ENCODE data around the gene IFT57.

The IFT57 gene

DNA sequence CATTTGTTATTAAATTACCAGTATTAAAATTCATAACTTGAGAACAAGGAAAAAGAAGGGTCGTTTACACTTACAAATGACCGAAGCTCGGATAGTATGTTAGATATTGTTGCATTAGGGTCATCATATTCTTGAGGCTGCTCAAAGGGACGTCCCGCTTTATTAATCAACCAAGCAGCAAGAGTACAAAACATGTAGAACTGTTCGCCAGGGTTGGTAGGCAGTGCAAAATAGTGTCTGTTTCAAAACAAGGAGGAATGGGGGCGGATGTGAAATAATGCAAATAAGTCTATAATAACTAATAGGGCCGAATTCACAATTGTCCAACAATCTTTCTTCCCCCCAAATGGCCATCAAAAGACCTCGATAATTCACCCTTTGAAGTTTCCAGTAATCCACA is 2.9 kb downstream of the IFT57 start:
- no peak for DNase-seq (ENCODE audit: extremely low read depth in 1 of 2, low read depth in 1 of 2)

DNA sequence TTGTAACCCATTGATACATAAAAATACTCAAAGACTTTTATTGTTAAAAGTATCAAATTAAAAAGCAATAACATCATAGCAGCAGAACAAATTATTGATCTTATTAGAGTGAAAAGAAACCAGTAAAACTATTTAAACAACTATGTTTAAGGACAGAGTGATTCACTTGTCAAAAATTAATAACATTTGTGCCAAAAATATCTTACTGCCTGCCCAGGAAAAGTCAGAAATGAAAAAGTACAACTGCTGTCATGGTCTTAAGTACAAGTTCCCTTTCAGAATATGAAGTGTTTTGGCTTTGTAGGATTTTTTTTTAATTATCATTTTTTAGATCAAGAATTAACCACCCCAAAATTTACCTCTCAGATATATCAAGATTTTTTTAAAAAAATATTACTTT is 3.4 kb downstream of the IFT57 start:
- no peak for DNase-seq (ENCODE audit: extremely low read depth in 1 of 2, low read depth in 1 of 2)

DNA sequence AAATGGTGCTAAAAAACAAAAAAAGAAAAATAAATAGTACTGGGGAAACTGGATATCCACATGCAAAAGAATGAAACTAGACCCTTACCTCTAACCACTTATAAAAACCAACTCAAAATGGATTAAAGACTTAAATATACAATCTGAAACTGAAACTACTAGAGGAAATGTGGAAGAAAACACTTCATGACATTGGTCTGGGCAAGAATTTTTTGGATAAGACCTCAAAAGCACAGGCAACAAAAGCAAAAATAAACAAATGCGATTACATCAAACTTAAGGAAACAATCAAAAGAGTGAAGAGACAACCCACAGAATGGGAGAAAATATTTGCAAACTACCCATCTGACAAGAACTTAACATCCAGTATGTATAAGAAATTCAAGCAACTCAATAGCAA is 6.4 kb downstream of the IFT57 start:
- DNase-seq (ENCODE audit: extremely low read depth in 1 of 2, low read depth in 1 of 2), result no peak

DNA sequence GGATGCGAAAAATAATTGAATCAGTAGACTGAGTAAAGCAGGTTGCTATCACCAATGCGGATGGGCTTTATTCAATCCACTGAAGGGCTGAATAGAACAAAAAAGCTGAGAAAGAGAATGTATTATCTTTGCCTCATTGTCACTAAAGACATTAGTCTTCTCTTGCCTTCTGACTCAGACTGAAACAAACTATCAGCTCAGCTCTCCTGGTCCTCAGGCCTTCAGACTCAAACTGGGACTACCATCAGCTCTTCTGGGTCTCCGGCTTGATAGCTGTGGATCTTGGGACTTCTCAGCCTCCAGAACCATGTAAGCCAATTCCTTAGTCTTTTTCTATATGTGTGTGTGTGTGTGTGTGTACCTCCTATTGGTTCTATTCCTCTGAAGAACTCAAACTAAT is 12.6 kb downstream of the IFT57 start:
- no peak for DNase-seq (ENCODE audit: extremely low read depth in 1 of 2, low read depth in 1 of 2)

DNA sequence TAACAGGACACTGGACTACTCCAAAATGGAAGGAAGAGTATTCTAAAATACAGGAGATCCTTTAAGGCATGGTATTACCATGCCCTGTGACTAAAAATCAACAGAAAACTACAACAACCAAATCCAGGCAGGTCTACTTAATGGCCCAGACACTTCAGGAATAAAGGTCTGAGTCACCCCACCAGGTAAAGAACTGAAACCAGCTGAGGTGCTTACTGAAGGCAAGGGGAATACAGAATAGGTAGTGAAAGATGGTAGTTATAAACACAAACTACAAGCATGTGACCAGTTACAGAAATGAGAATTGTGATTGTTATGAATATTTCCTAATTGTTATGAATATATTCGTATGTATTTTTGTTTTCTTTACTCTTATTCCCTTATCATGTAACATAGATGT is 13.4 kb downstream of the IFT57 start:
- no peak for DNase-seq (ENCODE audit: extremely low read depth in 1 of 2, low read depth in 1 of 2)

DNA sequence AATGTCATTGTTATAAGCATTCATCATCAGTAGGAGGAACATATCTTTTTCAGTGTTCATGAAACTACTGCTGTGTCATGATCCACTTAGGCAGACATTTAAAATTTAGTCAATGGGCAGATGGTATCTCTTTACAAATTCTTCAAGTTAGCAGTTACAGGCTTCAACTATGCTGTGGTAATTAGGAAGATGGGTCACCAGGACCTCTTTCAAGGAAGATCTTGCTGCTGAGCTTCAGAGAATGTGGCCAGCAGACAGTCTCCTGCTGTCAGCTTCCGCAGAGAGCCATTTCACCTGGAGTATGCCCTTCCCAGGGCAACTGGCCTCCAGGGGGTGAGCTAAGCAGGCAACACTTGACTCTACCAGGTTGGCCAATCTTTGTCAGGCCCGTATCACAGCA is 19.4 kb downstream of the IFT57 start:
- DNase-seq (ENCODE audit: extremely low read depth in 1 of 2, low read depth in 1 of 2), result no peak

DNA sequence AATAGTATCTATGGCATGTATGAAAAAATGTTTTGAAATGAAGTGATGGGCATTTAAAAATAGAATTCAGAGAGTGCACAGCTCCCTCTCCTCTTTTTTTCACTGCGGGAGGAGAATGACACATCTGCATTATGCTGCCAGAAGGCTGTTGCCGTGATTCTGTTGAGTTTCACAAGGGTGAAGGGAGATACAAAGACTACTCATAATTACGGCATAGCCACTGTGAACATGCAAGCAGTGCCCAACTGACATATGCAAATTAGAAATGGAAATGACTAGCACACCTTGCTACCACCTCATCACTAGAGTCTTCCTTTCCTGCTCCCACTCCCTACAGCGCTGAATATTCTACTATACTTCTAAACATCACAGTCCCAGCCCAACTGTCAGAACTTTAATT is 20.1 kb downstream of the IFT57 start:
- DNase-seq (ENCODE audit: extremely low read depth in 1 of 2, low read depth in 1 of 2), result no peak

DNA sequence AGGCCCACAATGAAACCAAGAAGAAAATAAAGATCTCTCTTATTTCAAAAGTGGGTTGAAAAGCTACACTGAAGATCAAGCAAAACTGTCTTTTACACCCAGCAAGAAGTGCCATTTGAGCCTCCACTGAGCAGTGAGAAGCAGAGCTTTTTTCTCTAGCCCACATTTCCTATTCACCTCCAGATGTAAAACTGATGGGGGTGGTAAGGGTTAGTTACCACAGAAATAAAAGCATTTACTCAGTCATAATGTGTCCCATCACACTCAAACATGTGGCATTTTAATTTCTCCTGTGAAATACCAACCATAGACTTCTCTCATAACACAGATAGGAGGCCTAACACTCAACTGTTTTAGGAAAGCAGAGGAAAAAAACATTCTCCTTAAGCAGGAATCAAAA is 21.0 kb downstream of the IFT57 start:
- no peak for DNase-seq (ENCODE audit: extremely low read depth in 1 of 2, low read depth in 1 of 2)

DNA sequence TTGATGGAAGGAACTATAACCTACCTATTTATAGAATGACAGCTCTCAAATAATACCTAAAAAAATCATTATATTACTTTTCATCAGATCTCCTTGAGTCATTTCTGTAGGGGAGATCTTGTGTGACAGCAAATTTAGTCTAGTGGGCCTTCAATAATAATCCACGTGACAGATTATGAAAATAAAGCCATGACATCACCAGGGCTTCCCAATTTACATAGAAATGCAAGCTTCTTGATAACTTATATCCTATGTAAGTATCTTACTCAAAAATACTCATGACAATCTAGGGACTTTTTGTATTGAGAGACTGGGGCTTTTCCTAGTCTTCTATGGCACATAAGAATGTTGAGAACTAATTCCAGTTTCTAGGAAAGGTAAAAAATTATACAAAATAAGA is 21.6 kb downstream of the IFT57 start:
- DNase-seq (ENCODE audit: extremely low read depth in 1 of 2, low read depth in 1 of 2), result no peak

DNA sequence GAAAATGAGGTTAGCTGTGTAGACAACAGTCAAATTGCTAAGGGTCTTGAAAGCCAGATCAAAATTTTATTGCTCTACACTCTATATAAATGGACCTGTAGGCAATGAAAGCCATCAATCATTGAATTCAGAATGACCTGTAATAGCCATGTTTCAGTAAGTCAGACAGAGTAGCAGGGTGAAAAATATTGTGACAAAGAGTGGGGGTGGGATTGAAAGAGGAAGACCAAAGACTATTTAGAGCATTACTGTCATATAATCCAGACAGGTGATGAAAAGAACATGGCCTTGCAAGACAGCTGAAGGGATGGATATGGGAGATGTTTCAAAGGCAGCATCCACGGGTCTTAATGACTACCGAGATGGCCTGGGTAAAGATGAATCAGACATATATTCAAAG is 22.2 kb downstream of the IFT57 start:
- no peak for DNase-seq (ENCODE audit: extremely low read depth in 1 of 2, low read depth in 1 of 2)

DNA sequence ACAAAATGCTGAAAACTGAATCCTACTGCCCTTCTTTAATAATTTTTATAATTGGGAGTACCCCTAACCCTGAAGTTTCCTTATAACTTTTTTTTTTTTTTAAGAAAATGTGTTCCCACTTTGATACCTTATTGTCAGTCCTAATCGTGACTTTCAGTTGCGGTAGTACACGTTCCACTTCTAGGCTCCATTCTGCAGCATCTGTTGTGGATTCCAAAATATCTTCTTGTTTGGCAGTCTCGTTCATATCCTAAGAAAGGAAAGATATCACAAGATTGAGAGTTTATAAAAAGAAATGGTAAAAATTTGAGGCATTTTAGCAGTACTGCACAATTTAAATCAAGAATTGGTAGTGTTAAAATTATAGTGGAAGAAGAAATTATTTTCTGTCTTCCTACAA is 30.8 kb downstream of the IFT57 start:
- no peak for DNase-seq (ENCODE audit: extremely low read depth in 1 of 2, low read depth in 1 of 2)

DNA sequence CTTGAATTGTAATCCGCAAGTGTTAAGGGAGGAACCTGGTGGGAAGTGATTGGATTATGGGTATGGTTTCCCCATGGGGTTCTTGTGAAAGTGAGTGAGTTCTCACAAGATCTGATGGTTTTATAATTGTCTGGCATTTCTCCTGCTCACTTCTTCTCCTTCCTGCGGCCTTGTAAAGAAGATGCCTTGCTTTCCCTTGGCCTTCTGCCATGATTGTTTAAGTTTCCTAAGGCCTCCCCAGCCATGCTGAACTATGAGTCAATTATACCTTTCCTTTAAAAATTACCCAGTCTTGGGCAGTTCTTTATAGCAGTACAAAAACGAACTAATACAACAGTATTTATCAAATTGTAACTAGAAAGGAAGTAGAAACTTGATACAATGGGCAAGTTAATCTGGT is 31.9 kb downstream of the IFT57 start:
- DNase-seq (ENCODE audit: extremely low read depth in 1 of 2, low read depth in 1 of 2), result no peak

DNA sequence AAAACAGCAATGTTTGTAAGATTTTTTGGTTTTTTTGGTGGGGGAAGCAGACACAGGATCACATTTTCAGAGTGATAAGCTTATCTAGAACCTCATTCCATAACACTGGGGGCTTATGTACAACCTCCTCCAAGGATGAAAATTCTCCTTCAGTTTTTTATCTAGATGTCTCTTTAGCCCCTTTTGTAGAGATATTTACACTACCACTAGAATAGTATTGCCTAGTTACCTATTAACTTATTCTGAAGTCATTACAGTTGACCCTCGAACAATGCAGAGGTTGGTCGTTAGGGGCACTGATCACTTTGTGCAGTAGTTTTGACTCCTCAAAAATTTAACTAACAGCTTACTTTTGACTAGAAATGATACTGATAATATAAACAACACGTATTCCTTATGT is 32.8 kb downstream of the IFT57 start:
- no peak for DNase-seq (ENCODE audit: extremely low read depth in 1 of 2, low read depth in 1 of 2)

DNA sequence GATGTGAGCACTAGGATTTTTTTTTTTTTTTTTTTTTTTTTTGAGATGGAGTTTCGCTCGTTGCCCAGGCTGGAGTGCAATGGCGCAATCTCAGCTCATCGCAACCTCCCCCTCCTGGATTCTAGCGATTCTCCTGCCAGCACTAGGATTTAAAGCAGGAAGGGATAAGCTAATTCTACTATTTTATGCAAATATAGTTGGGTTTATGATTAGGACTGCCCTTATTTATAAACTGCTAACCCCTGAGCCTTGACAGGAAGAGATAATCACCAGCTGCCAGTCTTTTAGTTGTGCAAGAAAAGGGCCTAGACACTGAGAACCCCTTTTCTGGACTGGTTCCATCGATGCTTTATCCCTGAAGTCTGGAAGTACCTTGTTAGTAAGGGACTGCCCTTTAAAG is 36.7 kb downstream of the IFT57 start:
- DNase-seq (ENCODE audit: extremely low read depth in 1 of 2, low read depth in 1 of 2), result no peak

DNA sequence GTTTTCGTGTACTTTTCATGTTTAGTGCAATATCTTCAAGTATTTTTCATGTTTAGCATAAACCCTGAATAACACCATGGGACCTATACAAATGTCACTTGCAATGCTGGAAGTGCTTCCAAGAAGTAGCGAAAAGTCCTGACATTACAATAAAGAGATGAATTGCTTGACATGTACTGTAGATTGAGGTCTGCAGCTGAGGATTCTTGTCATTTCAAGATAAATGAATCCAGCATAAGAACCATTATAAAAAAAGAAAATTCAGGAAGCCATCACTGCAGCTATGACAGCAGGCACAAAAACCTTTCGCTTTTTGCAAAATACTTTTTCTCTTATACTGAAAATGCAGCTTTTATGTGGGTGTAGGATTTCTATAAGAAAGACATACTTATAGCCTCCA is 37.4 kb downstream of the IFT57 start:
- DNase-seq (ENCODE audit: extremely low read depth in 1 of 2, low read depth in 1 of 2), result no peak

DNA sequence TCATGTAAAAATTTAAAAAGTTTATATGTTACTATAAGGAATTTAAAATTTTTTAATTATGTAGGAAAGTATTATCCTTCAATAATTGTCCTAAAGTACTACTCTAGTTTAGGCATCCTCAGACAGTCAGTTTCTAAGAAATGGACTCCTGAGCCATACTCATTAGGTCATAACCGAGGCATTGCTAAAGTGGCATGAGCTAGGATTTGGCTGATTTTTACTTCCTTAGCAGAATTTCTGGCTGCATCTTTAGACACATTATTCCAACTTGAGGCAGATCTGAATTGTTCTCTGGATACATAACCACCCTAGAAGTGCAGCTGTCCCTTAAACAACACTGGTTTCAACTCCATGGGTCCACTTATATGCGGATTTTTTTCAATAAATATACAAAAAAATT is 38.3 kb downstream of the IFT57 start:
- no peak for DNase-seq (ENCODE audit: extremely low read depth in 1 of 2, low read depth in 1 of 2)

DNA sequence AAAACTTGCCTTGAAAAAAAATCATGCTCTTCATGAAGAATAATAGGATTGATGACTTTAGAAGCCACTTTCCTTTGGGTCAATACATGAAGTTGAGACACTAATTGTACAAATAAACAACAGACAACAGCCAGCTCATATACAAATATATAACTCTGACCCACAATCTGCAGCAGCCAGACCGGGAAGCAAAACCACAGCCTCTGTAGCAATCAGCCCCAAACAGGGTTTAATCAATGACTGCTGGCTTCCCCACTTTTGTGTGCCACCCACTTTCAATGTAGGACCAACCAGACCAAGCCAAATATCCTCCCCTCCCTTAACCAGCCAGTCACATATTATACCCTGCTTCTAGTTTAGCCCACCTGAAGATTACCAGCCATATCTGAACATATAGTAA is 39.0 kb downstream of the IFT57 start:
- no peak for DNase-seq (ENCODE audit: extremely low read depth in 1 of 2, low read depth in 1 of 2)

DNA sequence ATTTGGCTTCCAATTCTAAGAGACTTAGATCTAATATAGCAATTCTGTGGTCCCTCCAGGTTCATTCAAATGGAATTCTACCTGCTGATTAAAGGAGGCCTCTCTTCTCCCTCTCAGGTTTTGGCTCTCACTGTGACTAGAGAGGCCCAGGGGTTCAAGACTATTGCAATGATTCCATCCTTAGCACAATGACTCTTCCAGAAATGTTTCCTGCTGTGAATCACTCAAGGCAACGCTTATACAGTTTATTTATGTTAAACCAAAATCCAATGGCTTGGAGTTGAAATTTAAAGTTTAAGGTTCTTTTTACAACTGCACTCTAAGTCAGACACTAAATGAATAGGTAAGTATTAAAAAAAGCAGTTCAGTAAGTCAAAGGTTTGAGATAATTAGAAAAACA is 39.9 kb downstream of the IFT57 start:
- no peak for DNase-seq (ENCODE audit: extremely low read depth in 1 of 2, low read depth in 1 of 2)

DNA sequence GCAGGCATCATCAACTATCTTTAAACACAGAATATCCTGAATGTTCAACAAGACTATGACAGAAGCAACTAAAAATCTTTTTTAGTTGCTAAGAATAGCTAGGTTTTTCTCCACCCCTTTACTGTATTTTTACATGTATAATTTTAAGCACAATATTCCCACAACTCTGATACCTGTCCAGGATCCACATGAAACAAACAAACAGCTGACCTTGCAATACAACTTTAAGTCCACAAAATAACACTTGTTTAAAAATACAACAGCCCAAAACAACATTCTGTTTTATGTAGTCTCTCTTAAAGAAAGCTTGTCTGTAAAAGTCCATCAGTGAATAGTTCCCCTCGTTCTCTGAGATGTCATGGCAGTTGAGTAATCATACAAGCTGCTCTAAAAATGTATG is 41.1 kb downstream of the IFT57 start:
- DNase-seq (ENCODE audit: extremely low read depth in 1 of 2, low read depth in 1 of 2), result no peak

DNA sequence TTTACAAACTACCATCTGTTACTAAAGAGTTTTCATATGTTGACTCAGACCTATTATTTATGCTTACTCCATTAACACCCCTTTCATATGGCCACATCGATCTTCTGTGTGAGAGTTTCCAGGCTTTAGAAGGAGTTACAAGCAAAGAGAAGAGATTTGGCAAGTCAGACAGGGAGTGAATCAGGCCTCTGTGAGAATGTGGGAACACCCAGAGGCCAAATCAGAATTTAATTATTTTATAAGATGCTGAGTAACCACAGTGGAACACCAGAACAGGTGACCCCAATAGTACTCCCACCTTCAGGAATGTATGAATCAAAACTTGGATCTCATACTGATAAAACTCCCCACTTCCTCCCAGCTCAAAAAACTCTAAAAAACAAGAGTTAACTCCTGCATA is 42.0 kb downstream of the IFT57 start:
- DNase-seq (ENCODE audit: extremely low read depth in 1 of 2, low read depth in 1 of 2), result no peak

DNA sequence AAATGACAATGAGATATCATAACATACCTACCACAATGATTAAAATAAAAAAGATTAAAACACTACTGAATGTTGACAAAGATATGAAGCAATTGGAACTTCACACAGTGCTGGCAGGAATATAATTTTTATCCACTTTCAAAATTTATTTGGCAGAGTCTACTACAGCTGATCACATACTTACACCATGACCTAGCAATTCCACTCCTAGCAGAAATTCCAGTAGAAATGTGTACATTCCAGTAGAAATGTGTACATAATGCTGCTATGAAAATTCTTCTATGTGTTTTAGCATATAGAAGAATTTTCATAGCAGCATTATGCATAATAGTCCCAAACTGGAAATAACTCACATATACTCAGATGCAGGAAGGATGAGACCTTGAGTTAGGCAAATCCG is 43.5 kb downstream of the IFT57 start:
- no peak for DNase-seq (ENCODE audit: extremely low read depth in 1 of 2, low read depth in 1 of 2)

DNA sequence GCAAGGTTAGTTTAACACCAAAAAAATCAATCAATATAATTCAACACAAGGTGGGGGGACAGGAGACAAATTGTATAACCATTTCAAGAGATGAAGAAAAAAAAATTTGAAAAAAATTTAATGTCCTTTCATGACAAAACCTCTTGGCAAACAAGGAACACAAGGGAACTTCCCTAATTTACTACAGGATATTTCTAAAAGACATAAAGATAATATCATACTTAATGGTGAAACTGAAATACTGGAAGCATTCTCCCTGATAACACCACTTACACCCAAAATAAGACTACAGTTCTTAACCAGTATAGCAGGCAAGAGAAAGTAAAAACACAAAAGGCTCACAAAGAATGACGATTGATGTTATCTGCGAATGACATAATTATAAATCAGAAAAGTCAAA is 44.7 kb downstream of the IFT57 start:
- no peak for DNase-seq (ENCODE audit: extremely low read depth in 1 of 2, low read depth in 1 of 2)

DNA sequence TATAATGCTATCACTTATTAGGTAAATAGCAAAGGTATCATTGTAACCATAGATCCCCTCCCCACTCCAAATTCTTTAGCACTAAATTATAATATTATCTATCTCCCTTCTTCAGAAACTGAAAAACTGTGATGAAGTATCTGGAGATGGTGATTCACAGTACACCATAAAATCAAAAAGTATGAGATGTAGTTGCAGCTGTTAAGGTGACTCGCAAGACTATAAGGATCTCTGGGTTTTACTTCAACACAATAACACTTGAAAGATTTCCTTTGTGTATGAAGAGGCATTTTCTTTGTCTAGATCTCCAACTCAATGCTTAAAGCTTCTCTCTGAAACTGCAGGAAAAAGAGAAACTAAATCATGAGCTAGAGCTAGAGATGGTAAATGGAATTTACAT is 46.9 kb downstream of the IFT57 start:
- no peak for DNase-seq (ENCODE audit: extremely low read depth in 1 of 2, low read depth in 1 of 2)

DNA sequence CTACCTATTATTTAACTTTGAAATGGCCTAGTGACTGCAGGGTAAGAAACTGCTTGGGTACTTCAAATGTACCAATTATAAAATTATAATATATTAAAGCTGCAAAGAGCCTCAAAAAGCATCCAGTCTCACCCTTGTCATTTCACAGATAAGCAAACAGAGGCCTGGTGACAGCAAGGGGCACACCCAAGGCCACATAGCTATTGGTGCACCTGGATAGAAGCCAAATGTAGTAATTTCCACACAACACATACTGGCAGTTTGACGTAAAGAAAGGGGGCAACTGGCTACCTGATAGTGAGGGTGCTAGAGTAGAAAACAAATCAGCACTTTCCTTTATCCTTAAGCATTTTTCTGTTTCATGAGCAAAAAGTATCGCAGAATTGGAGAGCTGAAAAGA is 51.1 kb downstream of the IFT57 start:
- DNase-seq (ENCODE audit: extremely low read depth in 1 of 2, low read depth in 1 of 2), result no peak
